MG63 (cell line): ENCODE results near the gene PGLYRP4. TPM values are rescaled to one million over a fixed set of nuclear protein-coding genes. Genes with fewer than 3 reads are reported as not detected.
A peak's percentile ranks its signal among the peaks of the same experiment; 100 is the strongest.

Experiments
- DNase-seq: peaks from one replicate; pipeline ENCODE4 v3.0.0-alpha.2; 2020
- H3K27me3 ChIP-seq: fragments of 250-450 bp; sonication (Bioruptor Pico); 2 replicates; pipeline ENCODE4 v1.5.1; 2020; ENCODE audit warnings: mild to moderate bottlenecking, moderate library complexity
- H3K36me3 ChIP-seq: fragments of 250-450 bp; sonication (Bioruptor Pico); 2 replicates; pipeline ENCODE4 v1.5.1; 2020; ENCODE audit warnings: mild to moderate bottlenecking, moderate library complexity
- H3K4me3 ChIP-seq: fragments of 250-450 bp; sonication (Bioruptor Pico); 2 replicates; pipeline ENCODE4 v1.5.1; 2020; ENCODE audit warnings: mild to moderate bottlenecking, moderate library complexity
- H3K9me3 ChIP-seq: fragments of 250-450 bp; sonication (Bioruptor Pico); 2 replicates; pipeline ENCODE4 v1.5.1; 2020; ENCODE audit warnings: mild to moderate bottlenecking, moderate library complexity
- total RNA-seq: library from RNA; depleted of rRNA; stranded (reverse); fragments of >200 nt; shearing (Covaris generic); gene quantifications from 2 replicates; pipeline ENCODE4 v1.2.3, GENCODE V29; 2014; ENCODE audit warnings: low replicate concordance

The PGLYRP4 gene
- total RNA-seq, 1 experiment from 2014 or later, result not detected

GRCh38 chr1:153387001-153387400 is 38.4 kb upstream of the PGLYRP4 start:
- no peaks in the 10 kb centered on the region for H3K36me3 ChIP-seq
- no peaks in the 10 kb centered on the region; the same call in 1 of the 2 replicates for H3K27me3 ChIP-seq
- peaks cover 3% of the 10 kb centered on the region for H3K9me3 ChIP-seq
- no peak for DNase-seq
- no peak overlapping the region for H3K4me3 ChIP-seq

- DNase-seq, result no peak
- Histone ChIP-seq H3K9me3 (peaks cover 7% of the 10 kb centered on the region), H3K27me3 (no peaks in the 10 kb centered on the region; the same call in 1 of the 2 replicates), H3K4me3 (no peak overlapping the region), H3K36me3 (no peaks in the 10 kb centered on the region)
Measured at GRCh38 chr1:153386500-153386901, 37.9 kb upstream of the PGLYRP4 start.

- peaks cover 10% of the 10 kb centered on the region for H3K9me3 ChIP-seq
- no peak for DNase-seq
- H3K4me3 ChIP-seq, result no peak overlapping the region
- no peaks in the 10 kb centered on the region for H3K36me3 ChIP-seq
- no peaks in the 10 kb centered on the region; the same call in 1 of the 2 replicates for H3K27me3 ChIP-seq
Measured at GRCh38 chr1:153384958-153385580, 36.4 kb upstream of the PGLYRP4 start.

- no peak overlapping the region for H3K4me3 ChIP-seq
- H3K9me3 ChIP-seq, result peaks cover 10% of the 10 kb centered on the region
- no peaks in the 10 kb centered on the region; the same call in 1 of the 2 replicates for H3K27me3 ChIP-seq
- no peaks in the 10 kb centered on the region for H3K36me3 ChIP-seq
- no peak for DNase-seq
Measured at GRCh38 chr1:153380711-153381110, 32.1 kb upstream of the PGLYRP4 start.

GRCh38 chr1:153379591-153379990 is 30.9 kb upstream of the PGLYRP4 start:
- H3K27me3 ChIP-seq, result no peaks in the 10 kb centered on the region; the same call in 1 of the 2 replicates
- H3K9me3 ChIP-seq, result peaks cover 10% of the 10 kb centered on the region
- H3K36me3 ChIP-seq, result no peaks in the 10 kb centered on the region
- H3K4me3 ChIP-seq, result no peak overlapping the region
- DNase-seq, result no peak

- DNase-seq, result peak; percentile 59
- Histone ChIP-seq H3K27me3 (no peaks in the 10 kb centered on the region), H3K36me3 (no peaks in the 10 kb centered on the region), H3K4me3 (no peak within 1 kb of the TSS), H3K9me3 (no peaks in the 10 kb centered on the region)
Measured at GRCh38 chr1:153375511-153375910, 26.9 kb upstream of the PGLYRP4 start, which contains the start of gene S100A12. S100A12 (minus strand) TSS chr1:153375621; CDS start chr1:153374592, 1,029 bp downstream.

- Histone ChIP-seq H3K27me3 (no peaks in the 10 kb centered on the region; the same call in 1 of the 2 replicates), H3K9me3 (no peaks in the 10 kb centered on the region), H3K36me3 (no peaks in the 10 kb centered on the region), H3K4me3 (no peak overlapping the region)
- no peak for DNase-seq
Measured at GRCh38 chr1:153374071-153374470, 25.4 kb upstream of the PGLYRP4 start.

- Histone ChIP-seq H3K9me3 (no peaks in the 10 kb centered on the region), H3K36me3 (no peaks in the 10 kb centered on the region), H3K4me3 (no peak overlapping the region), H3K27me3 (no peaks in the 10 kb centered on the region; the same call in 1 of the 2 replicates)
- no peak for DNase-seq
Measured at GRCh38 chr1:153372571-153372970, 23.9 kb upstream of the PGLYRP4 start.

GRCh38 chr1:153371231-153371630 is 22.6 kb upstream of the PGLYRP4 start:
- H3K27me3 ChIP-seq, result no peaks in the 10 kb centered on the region; the same call in 1 of the 2 replicates
- no peak overlapping the region for H3K4me3 ChIP-seq
- DNase-seq, result no peak
- H3K9me3 ChIP-seq, result no peaks in the 10 kb centered on the region
- no peaks in the 10 kb centered on the region for H3K36me3 ChIP-seq

- Histone ChIP-seq H3K36me3 (no peaks in the 10 kb centered on the region), H3K4me3 (no peak overlapping the region), H3K27me3 (no peaks in the 10 kb centered on the region; the same call in 1 of the 2 replicates), H3K9me3 (no peaks in the 10 kb centered on the region)
- DNase-seq, result no peak
Measured at GRCh38 chr1:153370146-153370545, 21.5 kb upstream of the PGLYRP4 start.

- Histone ChIP-seq H3K9me3 (no peaks in the 10 kb centered on the region), H3K27me3 (no peaks in the 10 kb centered on the region; the same call in 1 of the 2 replicates), H3K36me3 (no peaks in the 10 kb centered on the region), H3K4me3 (no peak overlapping the region)
- no peak for DNase-seq
Measured at GRCh38 chr1:153368495-153368894, 19.9 kb upstream of the PGLYRP4 start.

- no peak overlapping the region for H3K4me3 ChIP-seq
- no peak for DNase-seq
- no peaks in the 10 kb centered on the region for H3K9me3 ChIP-seq
- no peaks in the 10 kb centered on the region; the same call in 1 of the 2 replicates for H3K27me3 ChIP-seq
- H3K36me3 ChIP-seq, result no peaks in the 10 kb centered on the region
Measured at GRCh38 chr1:153367090-153367489, 18.4 kb upstream of the PGLYRP4 start.

GRCh38 chr1:153366261-153366660 is 17.6 kb upstream of the PGLYRP4 start:
- Histone ChIP-seq H3K4me3 (no peak overlapping the region), H3K27me3 (no peaks in the 10 kb centered on the region; the same call in 1 of the 2 replicates), H3K9me3 (no peaks in the 10 kb centered on the region), H3K36me3 (no peaks in the 10 kb centered on the region)
- no peak for DNase-seq

- no peak overlapping the region for H3K4me3 ChIP-seq
- H3K27me3 ChIP-seq, result no peaks in the 10 kb centered on the region; the same call in 1 of the 2 replicates
- H3K36me3 ChIP-seq, result no peaks in the 10 kb centered on the region
- no peaks in the 10 kb centered on the region for H3K9me3 ChIP-seq
- DNase-seq, result no peak
Measured at GRCh38 chr1:153365696-153366095, 17.1 kb upstream of the PGLYRP4 start.

- H3K27me3 ChIP-seq, result no peaks in the 10 kb centered on the region; the same call in 1 of the 2 replicates
- H3K4me3 ChIP-seq, result no peak overlapping the region
- no peak for DNase-seq
- H3K9me3 ChIP-seq, result no peaks in the 10 kb centered on the region
- no peaks in the 10 kb centered on the region for H3K36me3 ChIP-seq
Measured at GRCh38 chr1:153364766-153365666, 16.4 kb upstream of the PGLYRP4 start.

GRCh38 chr1:153364156-153364555 is 15.5 kb upstream of the PGLYRP4 start:
- Histone ChIP-seq H3K9me3 (no peaks in the 10 kb centered on the region), H3K27me3 (no peaks in the 10 kb centered on the region; the same call in 1 of the 2 replicates), H3K36me3 (no peaks in the 10 kb centered on the region), H3K4me3 (no peak overlapping the region)
- no peak for DNase-seq

- no peak for DNase-seq
- Histone ChIP-seq H3K36me3 (no peaks in the 10 kb centered on the region), H3K27me3 (no peaks in the 10 kb centered on the region; the same call in 1 of the 2 replicates), H3K4me3 (no peak overlapping the region), H3K9me3 (no peaks in the 10 kb centered on the region)
Measured at GRCh38 chr1:153363641-153364040, 15.0 kb upstream of the PGLYRP4 start.
